ENCODE data around the gene CKS1B.

Gene CKS1B

DNA sequence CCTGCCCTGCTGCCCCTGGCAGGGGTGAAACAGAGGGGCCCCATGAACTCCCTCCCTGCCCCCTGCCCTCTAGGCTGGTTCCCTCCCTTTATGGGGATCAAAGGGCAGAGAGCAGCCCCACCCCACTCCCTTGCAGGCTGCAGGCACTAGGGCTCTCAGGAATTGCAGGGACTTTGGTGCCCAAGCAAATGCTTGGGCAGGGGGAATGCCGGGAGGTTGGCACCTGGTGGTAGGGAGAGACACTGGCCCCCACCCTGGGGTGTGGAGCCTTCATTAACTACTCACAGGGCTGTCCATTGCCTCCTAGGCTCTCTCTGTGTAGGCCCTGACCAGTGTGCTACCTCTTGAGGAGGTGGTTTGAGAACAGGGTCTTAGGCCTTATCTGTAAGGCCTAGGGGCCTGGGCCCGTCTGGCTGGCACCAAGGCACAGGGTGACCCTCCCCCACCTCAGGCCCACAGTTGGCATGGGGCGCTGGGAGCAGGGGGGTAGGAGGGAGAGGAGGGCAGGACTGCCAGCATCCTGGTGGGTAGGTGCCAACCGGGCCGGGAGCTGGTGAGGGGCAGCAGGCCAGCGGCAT is 32.9 kb downstream of the CKS1B start:
- TF ChIP-seq, protein P1, sequence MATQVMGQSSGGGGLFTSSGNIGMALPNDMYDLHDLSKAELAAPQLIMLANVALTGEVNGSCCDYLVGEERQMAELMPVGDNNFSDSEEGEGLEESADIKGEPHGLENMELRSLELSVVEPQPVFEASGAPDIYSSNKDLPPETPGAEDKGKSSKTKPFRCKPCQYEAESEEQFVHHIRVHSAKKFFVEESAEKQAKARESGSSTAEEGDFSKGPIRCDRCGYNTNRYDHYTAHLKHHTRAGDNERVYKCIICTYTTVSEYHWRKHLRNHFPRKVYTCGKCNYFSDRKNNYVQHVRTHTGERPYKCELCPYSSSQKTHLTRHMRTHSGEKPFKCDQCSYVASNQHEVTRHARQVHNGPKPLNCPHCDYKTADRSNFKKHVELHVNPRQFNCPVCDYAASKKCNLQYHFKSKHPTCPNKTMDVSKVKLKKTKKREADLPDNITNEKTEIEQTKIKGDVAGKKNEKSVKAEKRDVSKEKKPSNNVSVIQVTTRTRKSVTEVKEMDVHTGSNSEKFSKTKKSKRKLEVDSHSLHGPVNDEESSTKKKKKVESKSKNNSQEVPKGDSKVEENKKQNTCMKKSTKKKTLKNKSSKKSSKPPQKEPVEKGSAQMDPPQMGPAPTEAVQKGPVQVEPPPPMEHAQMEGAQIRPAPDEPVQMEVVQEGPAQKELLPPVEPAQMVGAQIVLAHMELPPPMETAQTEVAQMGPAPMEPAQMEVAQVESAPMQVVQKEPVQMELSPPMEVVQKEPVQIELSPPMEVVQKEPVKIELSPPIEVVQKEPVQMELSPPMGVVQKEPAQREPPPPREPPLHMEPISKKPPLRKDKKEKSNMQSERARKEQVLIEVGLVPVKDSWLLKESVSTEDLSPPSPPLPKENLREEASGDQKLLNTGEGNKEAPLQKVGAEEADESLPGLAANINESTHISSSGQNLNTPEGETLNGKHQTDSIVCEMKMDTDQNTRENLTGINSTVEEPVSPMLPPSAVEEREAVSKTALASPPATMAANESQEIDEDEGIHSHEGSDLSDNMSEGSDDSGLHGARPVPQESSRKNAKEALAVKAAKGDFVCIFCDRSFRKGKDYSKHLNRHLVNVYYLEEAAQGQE (IDR thresholded peaks at IDR 0.05; ENCODE audit: insufficient read depth in 1 of 2, low read depth in 2 of 2, low read length in 2 of 2), result no peak
- no peak for TF ChIP-seq SIN3A (IDR thresholded peaks at IDR 0.05; ENCODE audit: borderline replicate concordance, insufficient read depth, low read length)
- no peak for TF ChIP-seq POLR2AphosphoS5 (IDR thresholded peaks at IDR 0.05; ENCODE audit: low read depth, low read length)
- no peak for TF ChIP-seq FOXP2 (optimal IDR thresholded peaks at IDR 0.05; ENCODE audit: borderline replicate concordance, extremely low read depth, extremely low read length, insufficient read depth)
- no peak for TF ChIP-seq TAF1 (IDR thresholded peaks at IDR 0.05; ENCODE audit: borderline replicate concordance, insufficient read depth, low read length)

DNA sequence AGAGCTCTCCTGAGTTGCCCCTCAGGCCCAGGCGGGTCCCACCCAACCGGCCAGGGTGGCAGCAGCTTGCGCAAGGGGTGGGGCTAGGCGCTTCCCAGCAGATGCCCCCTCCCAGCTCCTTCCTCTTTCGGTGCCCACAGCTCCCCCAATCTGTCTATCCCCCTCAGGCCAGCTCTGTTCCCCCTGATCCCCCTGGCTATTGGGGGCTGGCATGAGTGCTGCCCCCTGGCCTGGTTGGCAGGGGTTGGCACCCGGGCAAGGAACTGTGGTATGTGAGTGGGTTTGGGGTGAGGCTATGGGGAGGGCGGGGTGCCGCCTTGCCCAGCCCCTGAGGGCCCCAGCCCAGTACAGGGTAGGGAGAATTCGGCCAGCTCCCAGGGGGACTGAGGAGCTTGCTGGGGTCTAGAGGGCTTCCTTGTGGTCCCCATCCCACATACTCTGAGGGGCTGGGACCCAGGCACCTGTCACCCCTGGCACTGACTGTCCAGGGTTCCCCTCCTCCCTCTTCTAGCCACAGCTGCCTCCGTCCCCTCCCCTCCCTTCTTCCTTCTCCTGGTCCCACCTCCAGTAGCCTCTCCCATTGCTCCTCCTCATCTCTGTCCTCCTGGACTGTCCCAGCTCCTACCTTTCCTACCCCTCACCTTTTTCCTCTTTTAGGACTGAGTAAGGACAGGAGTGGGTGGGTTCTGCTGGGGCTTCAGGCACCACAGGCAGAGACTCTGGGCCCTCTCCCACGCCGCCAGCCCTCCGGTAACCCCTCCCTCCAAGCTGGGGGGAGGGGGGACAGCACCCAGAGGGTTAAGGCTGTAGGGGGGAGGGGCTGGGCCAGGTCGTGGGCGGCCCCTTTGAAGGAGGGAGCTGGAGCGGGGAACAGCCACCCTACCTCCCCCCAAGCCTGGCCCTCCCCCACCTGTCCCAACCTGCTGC is 33.8 kb downstream of the CKS1B start:
- TF ChIP-seq FOXP2 (optimal IDR thresholded peaks at IDR 0.05; ENCODE audit: borderline replicate concordance, extremely low read depth, extremely low read length, insufficient read depth) (no peak), POLR2AphosphoS5 (IDR thresholded peaks at IDR 0.05; ENCODE audit: low read depth, low read length) (no peak), TAF1 (IDR thresholded peaks at IDR 0.05; ENCODE audit: borderline replicate concordance, insufficient read depth, low read length) (no peak), SIN3A (IDR thresholded peaks at IDR 0.05; ENCODE audit: borderline replicate concordance, insufficient read depth, low read length) (no peak)
- TF ChIP-seq, protein P1 (IDR thresholded peaks at IDR 0.05; ENCODE audit: insufficient read depth in 1 of 2, low read depth in 2 of 2, low read length in 2 of 2), result no peak

DNA sequence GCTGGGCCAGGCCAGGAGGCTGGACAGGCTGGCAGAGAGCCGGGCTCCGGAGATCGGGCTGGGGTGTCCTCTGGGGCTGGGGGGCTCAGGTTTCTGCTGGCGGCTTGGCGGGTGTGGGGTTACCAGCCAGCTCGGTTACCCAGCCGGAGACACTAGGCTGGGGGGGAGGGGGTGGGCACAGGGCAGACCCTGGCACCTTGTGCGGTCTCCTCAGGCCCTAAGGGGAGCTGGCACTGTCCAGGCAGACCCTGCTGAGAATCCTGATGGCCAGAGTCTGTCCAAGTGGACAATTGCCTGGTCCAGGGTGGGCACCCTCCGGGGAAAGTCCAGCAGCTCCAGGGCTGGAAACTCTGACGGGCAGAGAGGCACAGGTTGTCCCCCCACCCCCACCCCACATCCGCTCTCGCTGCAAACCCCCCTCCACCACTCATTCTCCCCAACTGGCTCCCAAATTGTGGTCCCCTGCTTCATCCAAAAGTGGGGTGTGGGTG is 34.8 kb downstream of the CKS1B start:
- TF ChIP-seq POLR2AphosphoS5 (IDR thresholded peaks at IDR 0.05; ENCODE audit: low read depth, low read length), result no peak
- TF ChIP-seq FOXP2 (optimal IDR thresholded peaks at IDR 0.05; ENCODE audit: borderline replicate concordance, extremely low read depth, extremely low read length, insufficient read depth), result no peak
- TF ChIP-seq, protein P1 (IDR thresholded peaks at IDR 0.05; ENCODE audit: insufficient read depth in 1 of 2, low read depth in 2 of 2, low read length in 2 of 2), result no peak
- TF ChIP-seq SIN3A (IDR thresholded peaks at IDR 0.05; ENCODE audit: borderline replicate concordance, insufficient read depth, low read length), result no peak
- TF ChIP-seq TAF1 (IDR thresholded peaks at IDR 0.05; ENCODE audit: borderline replicate concordance, insufficient read depth, low read length), result no peak

DNA sequence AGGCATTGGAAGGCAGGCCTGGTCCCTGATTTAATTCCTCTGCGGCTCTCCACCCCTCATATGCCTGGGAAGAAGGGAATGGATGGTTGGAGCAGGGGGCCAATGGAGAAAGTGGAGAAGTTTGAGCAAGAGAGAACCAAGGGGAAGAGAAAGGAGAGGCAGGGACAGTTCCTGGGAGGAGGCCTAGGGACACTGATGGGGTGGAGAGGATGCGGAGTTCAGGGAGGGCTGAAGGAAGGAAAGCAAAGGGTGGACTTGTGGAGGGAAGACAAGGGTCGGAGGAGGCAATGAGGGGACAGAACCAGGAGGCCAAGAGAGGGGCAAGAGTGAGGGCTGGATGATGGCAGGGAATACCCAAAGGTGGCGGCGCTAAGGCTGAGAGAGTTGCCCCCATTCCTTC is 35.3 kb downstream of the CKS1B start:
- no peak for TF ChIP-seq FOXP2 (optimal IDR thresholded peaks at IDR 0.05; ENCODE audit: borderline replicate concordance, extremely low read depth, extremely low read length, insufficient read depth)
- TF ChIP-seq POLR2AphosphoS5 (IDR thresholded peaks at IDR 0.05; ENCODE audit: low read depth, low read length), result no peak

DNA sequence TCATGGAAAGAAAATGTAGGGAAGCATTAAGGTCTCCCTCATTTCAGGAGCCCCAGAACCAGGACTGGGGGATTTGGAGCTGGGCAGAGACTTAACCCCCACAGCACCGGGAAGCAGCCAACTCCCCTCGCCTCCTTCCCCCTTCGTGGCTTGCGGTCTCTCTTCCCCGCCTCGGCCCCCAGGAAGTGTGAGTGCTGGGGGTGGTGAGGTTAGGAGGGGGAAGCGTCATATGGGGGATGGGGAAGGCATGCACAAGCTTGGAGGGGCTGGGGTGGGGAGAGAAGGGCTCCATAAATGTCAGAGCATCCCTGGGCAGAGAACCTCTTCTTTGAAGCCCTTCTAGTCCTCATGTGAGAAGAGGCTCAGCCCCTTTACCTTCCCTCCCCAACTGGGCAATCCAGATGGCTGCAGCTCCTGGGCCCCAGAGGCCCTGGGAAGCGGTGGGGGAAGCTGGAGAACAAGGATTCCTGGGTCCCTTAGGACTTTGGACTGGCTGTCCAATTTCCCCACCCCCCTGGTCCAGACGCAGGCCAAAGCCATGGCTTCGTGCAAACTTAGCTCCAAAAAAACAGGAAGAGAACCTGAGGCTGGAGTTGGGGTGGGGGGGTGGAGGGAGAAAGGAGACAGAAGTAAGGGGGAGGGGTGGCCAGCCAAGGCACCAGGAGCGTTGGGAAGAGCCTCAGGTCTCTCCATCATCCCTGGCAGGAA is 35.9 kb downstream of the CKS1B start:
- TF ChIP-seq SIN3A (IDR thresholded peaks at IDR 0.05; ENCODE audit: borderline replicate concordance, insufficient read depth, low read length) (no peak), TAF1 (IDR thresholded peaks at IDR 0.05; ENCODE audit: borderline replicate concordance, insufficient read depth, low read length) (no peak), FOXP2 (optimal IDR thresholded peaks at IDR 0.05; ENCODE audit: borderline replicate concordance, extremely low read depth, extremely low read length, insufficient read depth) (no peak), POLR2AphosphoS5 (IDR thresholded peaks at IDR 0.05; ENCODE audit: low read depth, low read length) (no peak)
- TF ChIP-seq, protein P1 (IDR thresholded peaks at IDR 0.05; ENCODE audit: insufficient read depth in 1 of 2, low read depth in 2 of 2, low read length in 2 of 2), result no peak
